GM15510 (cell line): ENCODE results near the gene ENPP1.

ENCODE experiments used
- POLR2A ChIP-seq: IDR thresholded peaks from 3 replicates; pipeline ENCODE4 v1.6.1; 2011; ENCODE audit warnings: borderline replicate concordance; ENCODE audit not compliant: insufficient read length; ENCODE audit errors: extremely low read depth

The ENPP1 gene

DNA sequence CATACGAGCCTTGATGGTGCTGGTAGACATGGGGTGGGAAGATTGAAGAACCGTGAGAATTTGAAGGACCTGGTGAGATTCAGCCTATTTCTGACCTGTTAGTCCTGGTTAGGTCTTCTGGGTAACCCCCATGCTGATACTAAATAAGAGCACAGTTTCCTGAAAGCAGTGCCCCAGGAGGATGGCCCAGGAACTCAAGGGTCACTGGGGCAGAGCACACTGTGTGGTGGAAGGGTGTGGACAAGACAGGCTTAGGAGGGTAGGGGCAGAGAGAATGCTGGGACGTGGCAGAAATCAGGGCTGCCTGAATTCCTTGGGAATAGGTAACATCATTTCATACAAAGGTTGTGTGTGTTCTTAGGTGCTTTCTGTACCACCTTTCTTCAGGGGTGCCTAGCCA, 31.9 kb upstream of the ENPP1 start:
- no peak for TF ChIP-seq POLR2A

DNA sequence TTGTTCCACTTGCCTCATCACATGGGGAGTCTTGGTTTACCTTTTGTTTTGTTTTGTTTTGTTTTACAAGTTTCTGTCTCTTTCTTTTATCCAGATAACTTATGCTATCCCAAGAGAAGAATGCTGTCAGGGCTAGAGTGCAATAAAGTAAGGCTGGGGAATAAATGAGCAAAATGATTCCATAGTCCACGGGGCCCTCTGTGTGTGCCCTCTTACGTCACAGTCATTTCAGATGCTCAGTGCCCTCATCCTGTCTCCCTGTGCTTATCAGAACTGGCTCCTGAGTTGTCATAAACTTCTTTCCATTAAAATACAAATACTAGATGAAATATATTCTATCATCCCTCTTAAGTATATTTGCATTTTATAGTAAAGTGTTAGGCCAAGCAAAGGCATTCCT, 30.8 kb upstream of the ENPP1 start:
- no peak for TF ChIP-seq POLR2A

DNA sequence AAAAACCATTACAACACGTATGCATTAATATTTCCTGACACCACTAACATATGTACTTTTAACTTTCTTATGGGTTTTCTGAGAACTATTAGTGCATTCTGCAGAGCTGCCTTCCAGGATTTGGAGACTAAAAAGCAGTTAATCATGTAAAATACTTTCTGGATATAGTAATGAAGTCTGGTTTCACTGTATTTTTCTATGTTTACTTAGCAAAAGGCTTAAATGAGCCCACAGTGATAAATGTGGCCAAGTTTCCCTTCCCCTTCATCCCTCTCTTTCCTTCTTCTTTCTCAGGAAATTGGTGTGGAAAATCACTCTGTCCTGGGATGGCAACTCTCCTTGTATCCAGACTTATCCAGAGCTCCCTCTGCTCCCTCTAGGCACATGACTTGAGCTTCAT, 29.7 kb upstream of the ENPP1 start:
- no peak for TF ChIP-seq POLR2A

DNA sequence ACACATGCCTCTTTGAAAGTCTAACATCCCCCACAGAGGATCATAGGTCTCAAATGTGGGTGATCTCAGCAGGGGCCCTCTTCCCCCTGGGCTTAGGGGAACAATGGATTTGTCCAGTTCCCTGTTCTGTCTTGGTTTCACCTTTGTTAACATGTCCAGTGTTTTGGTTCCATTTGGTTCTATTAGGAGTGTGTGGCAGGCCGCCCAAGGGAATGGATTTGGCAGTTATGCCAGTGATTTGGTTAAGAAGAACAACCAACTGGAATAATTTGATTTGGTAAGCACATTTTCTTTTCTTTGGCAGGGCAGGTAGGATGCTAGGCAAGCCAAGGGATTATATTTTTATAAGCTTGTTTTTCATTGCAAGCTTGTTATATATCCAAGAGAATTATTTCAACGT, 28.5 kb upstream of the ENPP1 start:
- no peak for TF ChIP-seq POLR2A

DNA sequence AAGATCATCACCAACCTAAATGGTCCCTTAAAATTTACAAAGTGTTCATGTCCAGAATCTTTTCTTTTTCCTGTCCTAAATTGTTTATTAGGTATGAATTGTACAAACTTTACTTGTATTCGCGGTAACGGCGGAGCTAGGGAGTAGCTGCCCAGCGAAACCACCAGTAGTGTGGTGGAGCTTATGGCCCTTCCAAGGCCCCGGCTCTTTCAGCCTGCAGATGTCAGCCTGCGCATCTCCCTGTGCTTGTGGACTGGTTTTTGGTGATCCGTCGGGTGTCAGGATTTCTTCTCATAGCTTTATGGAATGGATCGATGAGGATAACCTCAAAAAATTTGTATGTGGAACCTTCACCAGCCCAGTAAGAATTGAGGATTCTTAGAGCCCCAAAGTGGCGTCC, 27.2 kb upstream of the ENPP1 start:
- no peak for TF ChIP-seq POLR2A

DNA sequence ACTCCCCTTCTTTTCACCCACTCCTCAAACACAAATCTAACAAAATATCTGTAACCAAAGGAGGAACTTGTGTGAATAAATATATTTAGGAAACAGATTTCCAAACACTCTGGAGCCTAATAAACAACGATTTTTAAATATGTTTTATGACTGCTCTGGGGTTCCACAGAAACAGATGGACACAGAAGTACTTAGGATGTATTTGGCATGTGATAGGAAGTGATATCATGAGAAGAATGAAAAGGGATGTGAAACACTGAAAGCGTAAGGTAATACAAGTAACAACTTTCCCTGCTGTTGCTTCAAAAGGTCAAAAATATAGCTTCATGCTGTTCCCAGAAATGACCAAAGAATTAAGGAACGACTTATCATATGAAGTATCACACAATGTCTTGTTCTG, 26.1 kb upstream of the ENPP1 start:
- no peak for TF ChIP-seq POLR2A

DNA sequence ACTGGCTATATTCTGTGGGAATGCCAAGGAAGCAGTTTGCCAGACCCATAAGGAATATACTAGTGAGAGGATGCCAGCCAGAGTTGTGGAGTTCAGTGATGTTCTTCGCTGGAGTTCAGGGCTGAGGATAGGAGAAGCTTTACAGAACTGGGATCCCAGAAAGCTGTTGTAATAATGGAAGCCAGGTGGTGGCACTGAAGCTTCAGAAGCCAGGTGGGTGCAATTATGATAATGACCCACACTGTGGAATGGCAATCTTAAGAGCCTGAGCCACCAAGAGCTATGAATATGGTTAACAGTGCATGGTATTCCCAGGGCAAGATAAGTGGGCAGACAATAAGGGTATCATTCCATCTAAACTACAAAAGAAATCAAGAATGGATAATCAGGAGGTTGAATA, 25.1 kb upstream of the ENPP1 start:
- no peak for TF ChIP-seq POLR2A

DNA sequence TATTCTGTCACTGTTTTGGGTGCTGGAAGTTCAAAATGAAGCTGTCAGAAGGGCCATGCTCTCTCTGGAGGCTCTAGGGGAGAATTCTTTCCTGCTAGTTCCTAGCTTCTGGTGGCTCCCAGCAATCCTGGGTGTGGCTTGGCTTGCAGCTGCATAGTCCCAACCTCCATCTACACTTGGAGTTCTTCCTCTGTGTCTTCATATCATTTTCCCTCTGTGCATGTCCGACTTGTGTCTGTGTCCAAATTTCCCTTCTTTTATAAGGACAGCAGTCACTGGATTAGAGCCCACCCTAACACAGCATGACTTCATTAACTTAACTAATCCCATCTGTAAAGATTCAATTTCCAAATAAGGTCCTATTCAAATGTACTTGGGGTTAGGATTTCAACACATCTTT, 23.3 kb upstream of the ENPP1 start:
- no peak for TF ChIP-seq POLR2A

DNA sequence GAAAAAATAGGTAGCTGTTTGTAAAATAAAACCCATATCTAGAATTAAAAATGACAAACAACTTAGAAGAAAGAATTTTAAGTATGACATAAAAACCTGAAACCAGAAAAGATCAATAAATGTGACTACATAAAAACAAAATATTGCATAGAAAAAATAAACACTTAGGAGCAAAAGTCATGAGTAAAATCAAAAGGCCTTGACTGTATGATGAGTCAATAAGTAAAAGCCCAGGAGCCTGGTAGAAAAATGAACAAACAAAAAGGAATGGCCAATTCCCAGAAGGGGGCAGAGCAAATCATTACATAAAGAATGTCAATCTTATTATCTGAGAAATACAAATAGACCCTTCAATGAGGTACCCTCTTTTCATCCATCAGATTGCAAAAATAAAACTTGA, 20.7 kb upstream of the ENPP1 start:
- no peak for TF ChIP-seq POLR2A

DNA sequence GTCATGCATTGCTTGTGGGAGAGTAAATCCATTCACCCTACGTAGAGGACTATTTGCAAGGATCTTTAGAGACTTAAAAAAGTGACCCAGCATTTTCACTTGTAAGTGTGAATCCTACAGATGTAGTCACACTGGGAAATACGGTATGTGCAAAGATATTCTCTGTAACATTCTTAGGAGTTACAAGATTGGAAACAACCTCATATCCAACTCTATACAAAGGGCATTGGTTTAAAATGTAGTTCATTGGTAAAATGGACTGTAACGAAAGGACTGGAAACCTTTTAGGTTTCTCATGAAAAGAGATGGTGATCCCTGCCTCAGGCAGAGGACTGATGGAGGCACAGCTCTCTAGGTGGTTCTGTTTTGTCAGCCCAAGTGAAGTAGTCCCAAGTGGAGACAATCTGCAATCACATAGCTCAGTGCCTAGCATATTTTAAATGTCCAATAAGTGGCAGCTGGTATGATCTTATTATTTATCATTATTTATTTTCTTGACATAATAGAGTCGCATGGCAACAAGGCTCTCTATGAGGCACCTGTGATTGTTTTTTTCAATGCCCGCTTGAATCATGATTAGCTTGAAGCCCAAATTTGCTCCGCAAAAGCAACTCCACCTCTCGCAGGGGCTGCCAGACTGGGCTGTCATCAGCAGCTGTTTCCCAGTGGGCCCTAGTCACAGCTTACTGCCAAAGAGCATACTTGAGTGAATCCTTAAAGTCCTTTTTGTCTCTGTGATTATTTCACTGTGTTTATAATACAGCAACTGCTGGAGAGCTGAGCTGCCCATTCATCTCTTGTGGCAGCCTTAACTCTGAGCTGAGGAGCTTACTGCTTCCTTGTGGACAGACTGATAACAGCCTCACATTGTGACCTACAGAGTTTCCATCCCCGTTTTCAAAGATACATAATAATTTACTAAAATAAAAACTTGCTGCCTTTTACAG, 19.8 kb upstream of the ENPP1 start:
- no peak for TF ChIP-seq POLR2A

DNA sequence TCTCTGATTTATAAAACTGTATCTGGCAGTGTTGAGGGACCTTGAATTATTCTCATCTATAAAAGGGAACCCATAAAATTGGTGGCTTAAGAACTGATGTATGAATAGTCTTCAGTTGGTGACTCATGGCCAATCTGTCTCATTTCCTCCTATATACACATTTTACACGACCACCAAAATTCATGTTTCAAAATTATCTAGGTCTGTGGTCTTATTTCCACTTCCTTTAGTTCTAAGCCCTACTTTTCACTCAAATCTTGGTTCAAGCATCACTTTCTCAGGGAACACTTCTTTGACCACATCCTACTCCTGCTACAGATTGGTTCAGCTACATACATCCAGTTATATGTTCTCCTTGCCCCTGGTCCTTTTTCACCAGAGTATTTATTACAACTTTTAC, 18.6 kb upstream of the ENPP1 start:
- TF ChIP-seq POLR2A: no peak

DNA sequence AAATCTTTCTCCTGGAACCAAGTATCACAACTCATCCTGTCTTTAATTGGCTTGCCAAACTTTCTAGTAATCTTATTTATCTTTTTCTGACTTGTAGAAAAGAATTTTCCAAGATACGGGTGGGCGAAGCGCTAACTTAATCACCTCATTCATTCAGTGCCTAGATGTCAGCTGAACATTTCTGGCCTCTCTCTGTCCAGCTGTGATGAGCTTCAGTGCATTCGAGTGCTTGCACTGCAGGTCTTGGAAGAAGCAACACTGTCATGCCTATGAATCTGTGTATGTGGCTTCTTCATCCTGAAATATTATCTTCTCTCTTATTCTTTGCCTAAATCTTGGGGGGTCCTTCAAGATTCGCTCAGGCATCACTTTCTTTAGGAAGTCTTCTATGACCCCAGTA, 16.3 kb upstream of the ENPP1 start:
- no peak for TF ChIP-seq POLR2A

DNA sequence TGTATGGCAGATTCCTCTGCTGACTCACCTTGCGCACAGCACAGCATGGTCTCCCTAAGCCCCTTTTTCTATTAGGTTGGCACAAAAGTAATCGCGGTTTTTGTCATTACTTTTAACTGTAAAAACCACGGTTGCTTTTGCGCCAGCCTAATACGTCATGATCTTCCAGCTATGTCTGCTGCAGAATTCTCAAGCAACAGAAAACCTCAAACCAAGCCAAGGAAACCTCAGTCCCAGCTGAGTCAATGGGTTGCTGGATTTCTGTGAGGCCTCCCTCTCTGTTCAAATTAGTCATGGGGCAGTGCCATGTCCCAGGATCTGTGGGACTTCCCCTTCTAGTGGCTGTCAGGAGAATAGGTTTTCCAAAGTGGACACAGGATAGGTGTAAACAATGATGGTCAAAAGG, 15.7 kb upstream of the ENPP1 start:
- no peak for TF ChIP-seq POLR2A

DNA sequence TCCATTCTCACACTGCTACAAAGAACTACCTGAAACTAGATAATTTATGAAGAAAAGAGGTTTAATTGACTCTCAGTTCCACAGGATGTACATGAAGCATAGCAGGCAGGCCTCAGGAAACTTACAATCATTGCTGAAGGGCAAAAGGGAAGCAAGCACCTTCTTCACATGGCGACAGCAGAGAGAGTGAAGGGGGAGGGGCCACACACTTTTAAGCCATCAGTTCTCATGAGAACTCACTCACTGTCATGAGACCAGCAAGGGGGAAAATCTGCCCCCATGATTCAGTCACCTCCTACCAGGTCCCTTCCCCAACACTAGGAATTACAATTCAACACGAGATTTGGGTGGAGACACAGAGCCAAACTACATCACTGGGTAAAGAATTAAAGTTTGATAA, 12.5 kb upstream of the ENPP1 start:
- TF ChIP-seq POLR2A: no peak

DNA sequence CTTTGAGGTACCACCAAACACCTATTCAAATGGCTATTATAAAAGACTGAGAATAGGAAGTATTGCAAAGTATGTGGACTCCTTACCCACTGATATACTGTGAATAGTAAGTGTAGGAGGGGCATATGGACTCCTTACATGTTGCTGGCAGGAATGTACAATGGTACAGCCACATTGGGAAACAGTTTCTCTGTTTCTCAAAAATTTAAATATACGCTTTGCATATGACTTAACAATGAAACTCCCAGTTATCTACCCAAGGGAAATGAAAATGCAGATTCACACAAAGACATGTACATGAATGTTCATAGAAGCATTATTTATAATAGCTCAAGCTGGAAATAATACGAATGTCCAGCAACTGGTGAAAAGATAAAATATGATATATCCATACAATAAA, 5.5 kb upstream of the ENPP1 start:
- TF ChIP-seq POLR2A: no peak

DNA sequence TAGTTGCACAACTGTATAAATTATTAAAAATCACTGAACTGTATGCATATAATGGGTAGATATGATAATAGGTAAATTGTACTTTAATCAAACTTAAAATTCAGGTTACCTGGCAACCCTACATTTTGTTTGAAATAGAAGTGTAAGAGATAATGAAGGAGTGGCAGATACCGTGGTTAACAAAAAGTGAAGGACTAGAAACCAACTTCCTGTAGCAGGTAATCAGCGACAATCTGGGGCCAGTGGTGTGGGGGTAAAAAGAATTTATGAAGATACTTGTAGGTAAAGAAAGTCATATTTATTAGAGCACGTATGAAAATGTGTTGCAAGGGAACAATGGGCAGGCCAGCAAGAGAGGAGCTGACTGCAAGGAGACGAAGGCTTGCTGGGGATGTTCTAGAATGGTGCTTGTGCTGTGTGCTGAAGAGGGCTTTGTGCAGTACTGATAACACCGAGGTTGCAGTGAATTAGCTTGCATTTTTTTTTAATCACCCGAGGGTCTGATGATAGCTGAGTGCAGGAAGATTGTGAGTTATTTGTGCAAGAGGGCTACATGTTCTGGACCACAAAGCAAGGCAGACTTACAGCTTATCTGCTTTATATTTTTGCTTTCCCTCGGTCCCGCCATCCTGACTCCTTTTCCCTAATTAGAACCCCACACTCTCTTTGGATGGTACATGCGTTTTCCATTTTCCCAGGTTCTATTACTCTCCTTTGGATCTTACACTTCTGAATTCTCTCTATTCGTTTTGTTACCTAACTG, 4.6 kb upstream of the ENPP1 start:
- TF ChIP-seq POLR2A: no peak
